Glomerular endothelial cell (primary cell): ENCODE results near the gene AFAP1. TPM values are rescaled to one million over a fixed set of nuclear protein-coding genes. Genes with fewer than 3 reads are reported as not detected.

Source experiments
- DNase-seq: peaks from one replicate; pipeline ENCODE4 v3.0.0-alpha.2; 2011; ENCODE audit warnings: low read depth, low spot score; ENCODE audit errors: extremely low read depth
- total RNA-seq: library from RNA; depleted of rRNA; stranded (reverse); fragments of >200 nt; gene quantifications from 2 replicates; pipeline ENCODE4 v1.2.3, GENCODE V29; 2015

AFAP1 gene
- total RNA-seq, 1 donor from 2014 or later = 92.8 TPM

GRCh38 chr4:7970361-7970946, 30.8 kb upstream of the AFAP1 start:
- DNase-seq = no peak

- DNase-seq = peak; percentile 78
Measured at GRCh38 chr4:7968262-7968896, 28.7 kb upstream of the AFAP1 start.

GRCh38 chr4:7967501-7968261, 28.0 kb upstream of the AFAP1 start:
- no peak for DNase-seq

DNA sequence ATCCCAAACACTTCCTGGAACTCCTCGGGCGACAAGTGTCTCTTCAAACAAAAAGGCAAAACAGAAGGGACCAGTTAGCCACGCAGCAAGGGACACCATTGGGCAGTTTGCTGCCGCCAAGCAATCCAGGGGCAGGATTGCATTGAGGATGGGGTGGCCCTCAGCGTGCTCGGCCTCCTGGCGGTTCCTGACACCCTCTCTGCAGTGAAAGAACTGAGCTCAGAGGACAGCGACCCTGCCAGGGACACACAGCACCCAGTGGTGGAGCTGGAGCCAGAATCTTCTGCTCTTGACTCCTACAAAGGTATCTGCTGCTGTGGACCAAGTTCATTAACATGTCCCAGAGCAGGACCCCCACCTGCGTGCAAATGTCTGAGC, 27.4 kb upstream of the AFAP1 start:
- no peak for DNase-seq

- DNase-seq = no peak
Measured at GRCh38 chr4:7966281-7967062, 26.8 kb upstream of the AFAP1 start.

DNA sequence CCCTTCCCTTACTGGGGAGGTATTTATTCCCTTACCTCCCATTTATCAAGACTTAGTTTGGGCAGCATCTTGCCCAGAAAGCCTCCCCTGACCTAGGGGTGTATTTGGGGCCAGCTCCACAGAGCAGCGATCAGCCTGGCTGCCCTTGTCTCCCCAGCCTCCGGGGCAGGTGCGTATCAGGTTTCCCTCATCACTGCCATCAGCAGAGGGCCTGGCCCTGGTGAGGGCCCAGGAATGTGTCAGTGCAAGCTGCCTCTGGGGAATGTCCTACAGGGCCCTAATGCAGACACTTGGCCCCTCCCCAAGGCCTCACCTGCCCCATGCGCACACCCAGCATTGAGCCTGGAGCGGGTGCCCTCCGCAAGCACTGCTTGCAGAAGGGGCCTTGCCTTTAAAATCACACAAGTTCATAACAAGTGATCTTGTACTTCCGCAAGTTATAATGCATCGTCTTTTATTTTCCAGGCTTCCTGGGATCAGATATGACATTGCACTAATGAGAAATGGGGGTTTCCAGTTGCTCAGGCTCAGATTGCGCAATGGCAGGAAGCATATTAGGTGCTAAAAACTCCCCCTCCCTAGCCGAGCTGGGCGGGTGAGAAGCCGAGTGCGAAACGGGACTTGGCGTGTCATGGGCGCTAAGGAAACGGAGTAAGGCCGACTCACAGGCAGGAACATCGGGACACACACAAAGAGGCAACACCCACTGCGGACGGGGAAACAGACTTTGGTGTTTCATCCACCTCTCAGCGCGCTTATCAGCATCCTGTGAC, 25.4 kb upstream of the AFAP1 start:
- DNase-seq = no peak

DNA sequence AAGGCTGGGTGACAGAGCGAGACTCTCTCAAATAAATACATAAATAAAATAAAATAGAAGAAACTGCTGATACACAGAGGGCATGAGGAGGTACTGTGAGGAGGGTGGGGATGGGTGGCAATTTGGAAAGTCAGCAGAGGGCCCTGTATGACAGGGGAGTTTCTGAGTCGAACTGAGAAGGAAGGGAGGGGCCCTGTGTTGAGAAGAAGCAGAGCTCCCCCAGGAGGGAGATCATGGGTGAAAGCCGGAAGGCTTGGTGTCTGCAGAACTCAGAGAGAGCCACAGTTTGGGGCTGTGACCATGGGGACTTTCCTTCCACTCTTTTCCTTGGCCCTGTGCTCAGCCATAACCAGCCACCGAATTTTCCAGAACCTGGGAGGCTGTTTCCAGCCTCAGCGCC, 24.8 kb upstream of the AFAP1 start:
- no peak for DNase-seq

- no peak for DNase-seq
Measured at GRCh38 chr4:7963691-7964090, 24.0 kb upstream of the AFAP1 start.

GRCh38 chr4:7962609-7963508, 23.2 kb upstream of the AFAP1 start:
- no peak for DNase-seq

DNA sequence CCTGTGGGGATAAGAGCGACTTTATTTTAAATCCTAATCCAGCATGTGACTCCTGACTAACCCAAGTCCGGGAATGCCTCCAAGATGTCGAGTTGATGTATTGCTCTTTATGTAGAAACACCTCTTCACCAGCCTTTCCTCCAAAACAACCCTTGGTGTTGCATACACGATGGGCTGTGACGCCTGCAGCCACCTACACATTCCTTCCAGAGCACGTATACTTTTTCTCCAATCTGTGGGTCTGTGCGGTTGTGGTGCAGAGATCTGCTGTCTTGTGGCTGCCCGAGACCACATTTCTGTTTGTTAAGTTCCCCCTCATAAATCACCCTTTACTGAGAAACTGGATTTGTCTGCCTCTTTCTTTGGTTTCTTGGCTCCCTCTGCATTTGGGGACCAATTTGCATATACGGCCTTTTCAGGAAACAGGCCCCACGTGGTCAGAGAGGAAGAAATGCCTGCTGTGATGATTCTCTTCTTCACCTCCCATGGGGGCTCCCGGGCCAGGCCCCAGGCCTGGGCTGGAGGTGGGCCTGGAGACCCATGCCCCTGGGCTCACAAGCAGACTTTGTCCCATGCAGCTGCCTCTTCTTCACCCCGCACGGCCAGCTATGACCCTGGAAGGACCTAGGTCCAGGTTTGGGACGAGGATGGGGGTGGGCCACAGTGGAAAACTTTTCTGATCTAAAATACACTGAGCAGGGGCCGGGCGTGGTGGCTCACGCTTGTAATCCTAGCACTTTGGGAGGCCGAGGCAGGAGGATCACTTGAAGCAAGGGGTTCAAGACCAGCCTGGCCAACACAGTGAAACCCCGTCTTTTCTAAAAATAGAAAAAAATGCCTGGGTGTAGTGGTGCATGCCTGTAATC, 21.4 kb upstream of the AFAP1 start:
- peak; percentile 88 for DNase-seq

- no peak for DNase-seq
Measured at GRCh38 chr4:7960017-7960789, 20.5 kb upstream of the AFAP1 start.

GRCh38 chr4:7959078-7959477, 19.4 kb upstream of the AFAP1 start:
- DNase-seq = no peak

DNA sequence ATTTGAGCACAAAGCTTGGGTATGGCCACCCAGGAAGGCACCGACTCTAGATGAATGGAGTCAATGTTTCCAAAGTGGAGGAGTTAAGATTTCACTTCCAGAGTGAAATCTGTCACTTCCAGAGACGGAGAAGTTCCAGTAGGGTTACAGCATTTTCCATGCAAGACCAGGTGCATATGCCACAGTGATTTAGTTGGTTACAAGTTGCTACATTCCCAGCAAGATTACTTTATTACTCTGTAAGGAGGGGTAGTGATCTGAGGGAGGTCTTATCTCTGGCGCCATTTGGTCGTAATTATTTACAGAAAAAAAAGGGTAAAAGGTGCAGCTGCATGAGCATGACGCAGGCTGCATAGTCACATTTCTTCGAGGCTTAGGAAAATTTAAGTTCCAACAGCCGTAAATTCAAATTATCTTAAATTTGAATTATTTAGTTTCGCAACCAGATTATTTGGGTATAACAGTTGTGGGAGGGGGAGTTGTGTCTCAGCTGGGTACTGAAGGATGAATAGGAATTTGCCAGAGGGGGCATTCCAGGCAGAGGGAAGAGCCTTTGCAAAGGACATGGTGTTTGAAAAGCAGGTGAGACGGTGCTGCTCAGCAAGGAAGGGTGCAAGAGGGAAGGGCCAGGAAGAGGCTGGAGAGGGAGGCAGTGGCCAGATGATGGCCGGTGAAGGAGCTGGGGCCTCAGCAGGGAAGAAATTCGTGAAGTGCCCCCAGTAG, 17.4 kb upstream of the AFAP1 start:
- no peak for DNase-seq

DNA sequence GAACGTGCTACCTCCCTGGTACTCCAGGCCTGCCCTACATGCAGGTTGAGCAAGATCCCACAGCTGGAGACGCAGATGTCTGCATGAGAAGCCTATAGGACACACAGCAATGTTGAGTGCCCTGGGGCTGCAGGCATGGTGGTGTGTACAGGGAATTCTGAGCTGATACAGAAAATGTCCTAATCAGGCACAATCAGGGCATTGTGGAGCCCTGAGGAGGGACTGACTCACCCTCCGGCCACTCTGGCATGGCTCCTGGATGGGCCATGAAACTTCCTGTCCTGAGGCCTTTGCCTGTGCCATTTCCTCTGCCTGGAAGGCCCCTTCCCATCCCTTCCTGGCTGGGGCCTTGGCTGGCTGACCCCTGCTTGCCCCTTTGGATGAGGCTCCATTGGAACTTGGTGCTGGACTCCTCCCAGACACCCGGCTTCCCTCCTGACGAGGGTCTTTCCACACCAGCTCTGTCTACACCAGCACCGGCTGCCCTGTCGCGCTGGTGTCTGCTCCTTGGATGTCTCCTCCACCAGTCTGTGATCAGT, 16.7 kb upstream of the AFAP1 start:
- peak; percentile 63 for DNase-seq

GRCh38 chr4:7955393-7955792, 15.7 kb upstream of the AFAP1 start:
- DNase-seq = no peak

- no peak for DNase-seq
Measured at GRCh38 chr4:7952615-7953014, 13.0 kb upstream of the AFAP1 start.
